Motor neuron (in vitro differentiated cells): Measurements from ENCODE around the gene PNMA6E. TPM values are rescaled to one million over a fixed set of nuclear protein-coding genes. Genes with fewer than 3 reads are reported as not detected.

Source experiments
- ATAC-seq, 8 experiments: fragments of 200-7000 bp; cut with Tn5 transposase; replicated peaks in 6 of 8; 2 replicates each; pipeline ENCODE4 v1.8.0; 2021; ENCODE audit warnings: mild to moderate bottlenecking in 8 of 8, moderate library complexity in 8 of 8
- H3K27ac ChIP-seq, 2 donors: fragments of 250-450 bp; sonication (Bioruptor Pico); 2 replicates each; pipeline ENCODE4 v1.9.0; 2021; ENCODE audit warnings: antibody characterized with exemption in 2 of 2, mild to moderate bottlenecking in 2 of 2, moderate library complexity in 1 of 2
- H3K4me1 ChIP-seq, 2 donors: fragments of 250-450 bp; sonication (Bioruptor Pico); replicated peaks in 1 of 2; 2 replicates each; pipeline ENCODE4 v1.6.1; 2021; ENCODE audit warnings: antibody characterized with exemption in 2 of 2, mild to moderate bottlenecking in 2 of 2, moderate library complexity in 1 of 2
- H3K4me3 ChIP-seq, 5 donors: fragments of 250-450 bp; sonication (Bioruptor Pico); 2 replicates each; pipeline ENCODE4 v1.9.0; 2021; ENCODE audit warnings: antibody characterized with exemption in 5 of 5, mild to moderate bottlenecking in 5 of 5, moderate library complexity in 4 of 5
- WGBS, 10 experiments: fragments of 450-650 bp; shearing (Covaris generic); methylation state at CpG; one replicate each; pipeline ENCODE4 v1.0.0; 2022; 5-methylcytosine and 5-hydroxymethylcytosine counted together
- in situ Hi-C, 9 experiments: fragments of 400-800 bp; cut with MboI; loops; one replicate each; pipeline ENCODE4 v1.15.0; 2021; ENCODE audit warnings: low sequenced_read_pairs in 9 of 9, low pct_unique_long_range_greater_than_20kb in 2 of 9; ENCODE audit not compliant: unreplicated experiment in 9 of 9
- total RNA-seq, 8 experiments: library from RNA; unstranded; fragments of 300-600 nt; gene quantifications; 2 replicates each; pipeline versions ENCODE4 v1.2.3 to v1.2.4, GENCODE V29; 2022

Gene PNMA6E
- under 1 TPM in 6 of 8 experiments, not detected in 2; 0.05 to 0.87 (median 0.19) TPM for total RNA-seq

GRCh38 chrX:153401133-153401764 is at the start of gene PNMA6E:
Gene PNMA6E, minus strand, starts transcription at chrX:153401350. Its CDS starts 2,501 bp downstream, at chrX:153398849.
- WGBS, 10 experiments: 62 to 100% (median 88%) methylated on average over 2 to 18 of the region's 29 CpGs; no CpG with 5 or more reads in 4 of the 10 experiments
- no peaks in the 10 kb centered on the region for H3K4me1 ChIP-seq
- no peak for ATAC-seq
- in situ Hi-C loops: loop anchor here in 1 of 9 experiments (25.0 kb wide), 1 partner anchor 364 kb away; no protein-coding TSS in a partner anchor
- H3K27ac ChIP-seq: no peak within 1 kb of the TSS
- no peak within 1 kb of the TSS for H3K4me3 ChIP-seq

DNA sequence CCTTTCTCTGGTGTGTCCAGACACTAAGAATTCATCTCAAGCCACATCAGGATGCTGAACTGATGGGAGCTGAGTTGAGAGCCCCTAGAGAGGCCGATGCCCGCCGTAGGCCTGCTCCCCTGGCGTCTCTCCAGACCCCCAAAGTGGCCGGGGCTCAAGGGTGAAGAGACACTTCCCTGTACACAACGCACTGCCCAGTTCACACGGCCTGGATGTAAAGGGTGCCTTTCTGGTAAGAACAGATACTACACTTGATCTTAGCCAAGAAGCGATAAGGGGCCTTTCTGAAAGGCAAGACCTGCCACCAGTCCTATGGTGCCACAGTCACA is 49.8 kb upstream of the PNMA6E start:
- Histone ChIP-seq H3K27ac (no peak overlapping the region), H3K4me3 (no peak overlapping the region), H3K4me1 (no peaks in the 10 kb centered on the region)
- 90% methylated on average over 2 of the region's 8 CpGs; no CpG with 5 or more reads in 9 of the 10 experiments for WGBS, 10 experiments
- no peak for ATAC-seq
- in situ Hi-C loops: no loop called here

- 54 to 100% methylated on average over 4 to 6 of the region's 26 CpGs; no CpG with 5 or more reads in 8 of the 10 experiments for WGBS, 10 experiments
- H3K4me1 ChIP-seq: no peaks in the 10 kb centered on the region
- in situ Hi-C loops: no loop called here
- no peak overlapping the region for H3K27ac ChIP-seq
- no peak for ATAC-seq
- H3K4me3 ChIP-seq: no peak overlapping the region
Observed at GRCh38 chrX:153450114-153450948, 49.2 kb upstream of the PNMA6E start.

DNA sequence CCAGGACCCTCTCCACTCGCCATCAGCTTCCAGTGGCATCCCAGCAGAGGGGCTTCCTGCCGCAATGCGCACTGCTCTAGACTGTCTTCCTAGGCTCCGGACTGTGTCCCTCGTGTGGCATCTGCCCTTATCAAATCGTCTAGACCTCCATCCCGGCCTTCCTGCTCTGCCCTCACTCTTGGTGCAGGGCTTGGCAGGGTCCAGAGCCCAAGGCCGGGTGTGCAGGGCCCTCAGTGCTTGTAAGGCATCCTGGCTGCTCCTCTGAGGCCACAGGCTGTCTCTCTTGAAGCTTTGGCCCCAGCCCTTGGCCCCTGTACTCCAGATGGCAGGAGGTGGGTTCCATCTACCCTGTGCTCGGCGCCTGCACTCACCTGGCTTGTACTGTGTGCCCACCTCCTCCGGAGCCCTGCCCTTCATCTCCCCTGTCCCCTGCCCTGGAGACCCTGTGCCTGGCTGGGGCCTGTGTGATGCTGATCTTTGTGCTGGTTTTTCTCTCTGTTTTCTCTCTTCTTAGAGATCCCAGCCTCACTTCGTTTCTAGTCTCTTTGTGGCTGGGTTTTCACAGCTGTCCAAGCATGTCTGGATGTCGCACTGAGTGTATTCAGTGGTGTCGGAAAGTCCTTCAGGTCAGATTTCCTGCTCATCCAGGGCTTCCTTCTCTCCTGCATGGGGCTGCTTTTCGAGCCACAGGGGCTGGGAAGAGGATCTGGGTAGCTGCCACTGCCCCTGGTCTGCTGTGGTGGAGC is 48.4 kb upstream of the PNMA6E start:
- in situ Hi-C loops: no loop called here
- Histone ChIP-seq H3K27ac (no peak overlapping the region), H3K4me1 (no peaks in the 10 kb centered on the region), H3K4me3 (no peak overlapping the region)
- ATAC-seq: no peak
- 65 to 100% methylated on average over 1 to 7 of the region's 15 CpGs; no CpG with 5 or more reads in 8 of the 10 experiments for WGBS, 10 experiments

DNA sequence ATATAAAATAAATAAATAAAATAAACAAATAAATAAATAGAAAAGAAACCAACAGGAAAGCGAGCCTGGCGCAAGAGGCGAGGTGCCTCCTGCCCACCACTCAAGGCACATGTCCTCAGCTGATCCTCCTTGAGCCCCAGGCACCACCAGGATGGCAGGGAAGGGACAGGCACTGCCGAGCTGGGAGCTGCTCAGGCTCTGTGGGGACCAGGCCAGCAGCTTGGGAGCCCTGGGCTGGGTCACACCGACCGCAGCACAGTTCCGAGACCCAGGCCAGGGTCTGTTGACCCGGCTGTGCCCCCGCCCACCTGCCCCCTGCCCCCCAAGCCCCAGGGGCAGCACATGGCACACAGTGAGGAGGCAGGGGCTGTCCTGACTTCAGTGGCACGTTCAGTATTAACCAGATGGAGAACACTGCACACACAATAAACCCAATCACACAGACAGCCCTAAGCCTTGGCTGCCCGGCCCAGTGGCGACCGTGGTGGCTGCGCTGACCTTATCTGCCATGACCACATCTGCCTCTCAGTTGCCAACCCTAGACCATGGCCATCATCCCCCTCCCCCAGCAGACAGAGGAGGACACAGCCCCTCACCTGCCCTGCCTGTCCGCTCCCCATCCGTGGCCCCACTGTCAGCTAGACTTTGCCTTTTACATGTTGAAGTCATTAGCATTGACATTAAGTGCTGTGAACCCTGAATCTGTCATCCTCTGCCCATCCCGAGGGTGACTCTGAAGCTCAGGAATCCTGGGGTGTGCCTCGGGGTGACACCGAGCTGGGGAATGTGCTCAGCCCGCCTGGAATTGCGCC is 47.6 kb upstream of the PNMA6E start:
- 40 to 100% (median 65%) methylated on average over 1 to 3 of the region's 21 CpGs; no CpG with 5 or more reads in 7 of the 10 experiments for WGBS, 10 experiments

DNA sequence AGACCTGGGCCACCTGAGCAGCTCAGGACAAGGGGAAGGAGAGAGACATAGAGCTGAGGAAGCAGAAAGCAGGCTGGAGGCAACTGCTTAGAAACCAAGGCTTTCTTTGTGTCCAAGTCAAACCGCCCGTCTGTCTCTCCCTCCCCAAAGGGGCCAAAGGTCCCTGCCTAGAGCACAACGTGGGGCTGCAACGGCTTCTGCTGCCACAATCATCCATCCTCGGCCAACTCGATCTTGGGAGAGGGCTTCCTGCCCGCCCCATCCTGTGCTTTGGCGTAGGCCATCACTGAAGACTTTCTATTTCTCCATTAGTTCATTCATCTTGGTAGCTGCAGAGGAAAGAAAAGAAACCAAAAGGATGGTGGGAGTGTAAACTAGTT is 46.4 kb upstream of the PNMA6E start:
- Histone ChIP-seq H3K4me3 (no peak overlapping the region), H3K27ac (no peak overlapping the region), H3K4me1 (no peaks in the 10 kb centered on the region)
- WGBS, 10 experiments: 40 to 73% methylated on average over 1 to 5 of the region's 8 CpGs; no CpG with 5 or more reads in 8 of the 10 experiments
- in situ Hi-C loops: no loop called here
- ATAC-seq: no peak

More for the DNA sequence above, 47.6 kb upstream of the PNMA6E start:
- in situ Hi-C loops: no loop called here
- H3K27ac ChIP-seq: no peak overlapping the region
- H3K4me3 ChIP-seq: no peak overlapping the region
- no peak for ATAC-seq
- no peaks in the 10 kb centered on the region for H3K4me1 ChIP-seq

DNA sequence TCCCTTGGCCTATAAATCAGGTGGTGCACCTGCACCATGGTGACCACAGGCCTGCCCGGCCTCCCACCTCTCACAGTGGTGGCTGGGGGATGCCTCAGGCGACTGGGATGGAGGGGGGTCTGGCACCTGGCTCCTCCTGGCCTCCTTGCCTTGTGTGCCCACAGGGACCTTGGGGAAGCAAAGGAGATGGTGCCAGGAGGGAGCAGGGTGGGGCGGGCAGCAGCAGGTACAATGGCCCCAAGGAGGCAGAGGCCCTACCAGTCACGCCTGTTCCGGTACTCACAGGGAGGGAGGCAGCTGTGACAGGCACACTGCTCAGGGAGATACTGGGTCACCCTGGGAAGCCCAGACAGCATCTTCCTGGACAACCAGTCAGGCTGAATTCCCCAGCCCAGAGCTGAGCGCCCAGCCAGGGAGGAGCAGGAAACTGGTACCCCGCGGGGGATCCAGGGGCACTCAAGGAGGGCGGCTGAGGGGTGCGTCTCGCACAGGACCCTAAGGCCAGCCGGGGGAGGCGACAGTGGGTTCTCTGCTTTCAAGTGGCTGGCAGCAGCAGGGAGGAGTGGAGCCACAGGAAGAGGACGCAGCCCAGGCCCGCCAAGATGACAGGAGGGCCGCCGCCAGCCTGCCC is 45.9 kb upstream of the PNMA6E start:
- Histone ChIP-seq H3K27ac (no peak overlapping the region), H3K4me1 (no peaks in the 10 kb centered on the region), H3K4me3 (no peak overlapping the region)
- in situ Hi-C loops: no loop called here
- no peak for ATAC-seq
- WGBS, 10 experiments: 81% methylated on average over 6 of the region's 17 CpGs; no CpG with 5 or more reads in 9 of the 10 experiments

DNA sequence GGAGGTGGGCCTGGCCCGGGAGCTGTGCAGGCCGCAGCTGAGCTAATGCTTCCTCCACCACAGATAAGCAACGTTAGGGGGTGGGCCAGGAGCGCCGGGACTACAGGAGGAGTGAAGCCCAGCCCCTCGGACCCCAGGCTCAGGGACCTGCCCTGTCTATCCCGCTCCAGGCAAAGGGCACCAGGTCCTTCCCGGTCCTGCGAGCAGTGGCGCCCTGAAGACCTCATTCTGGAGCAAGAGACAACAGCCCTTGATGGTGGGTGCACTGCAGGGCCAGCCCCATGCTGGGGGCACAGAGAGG is 45.4 kb upstream of the PNMA6E start:
- no peak for ATAC-seq
- H3K27ac ChIP-seq: no peak overlapping the region
- H3K4me3 ChIP-seq: no peak overlapping the region
- no peaks in the 10 kb centered on the region for H3K4me1 ChIP-seq
- 29 to 71% methylated on average over 3 of the region's 10 CpGs; no CpG with 5 or more reads in 8 of the 10 experiments for WGBS, 10 experiments
- in situ Hi-C loops: no loop called here

- peak in 1 of 8 experiments; percentile 20 for ATAC-seq
- Histone ChIP-seq H3K4me1 (no peaks in the 10 kb centered on the region), H3K27ac (no peak within 1 kb of the TSS), H3K4me3 (no peak within 1 kb of the TSS)
- in situ Hi-C loops: no loop called here
- 62% methylated on average over 14 of the region's 30 CpGs; no CpG with 5 or more reads in 9 of the 10 experiments for WGBS, 10 experiments
Observed at GRCh38 chrX:153445856-153446635, 44.9 kb upstream of the PNMA6E start, which contains the start of gene TREX2. Gene TREX2, minus strand, starts transcription at chrX:153446056. Its CDS starts 626 bp downstream, at chrX:153445430.

GRCh38 chrX:153445106-153445855 is 44.1 kb upstream of the PNMA6E start:
- Histone ChIP-seq H3K27ac (no peak overlapping the region), H3K4me1 (no peaks in the 10 kb centered on the region), H3K4me3 (no peak overlapping the region)
- 60 to 68% methylated on average over 1 to 10 of the region's 35 CpGs; no CpG with 5 or more reads in 8 of the 10 experiments for WGBS, 10 experiments
- no peak for ATAC-seq
- in situ Hi-C loops: no loop called here

DNA sequence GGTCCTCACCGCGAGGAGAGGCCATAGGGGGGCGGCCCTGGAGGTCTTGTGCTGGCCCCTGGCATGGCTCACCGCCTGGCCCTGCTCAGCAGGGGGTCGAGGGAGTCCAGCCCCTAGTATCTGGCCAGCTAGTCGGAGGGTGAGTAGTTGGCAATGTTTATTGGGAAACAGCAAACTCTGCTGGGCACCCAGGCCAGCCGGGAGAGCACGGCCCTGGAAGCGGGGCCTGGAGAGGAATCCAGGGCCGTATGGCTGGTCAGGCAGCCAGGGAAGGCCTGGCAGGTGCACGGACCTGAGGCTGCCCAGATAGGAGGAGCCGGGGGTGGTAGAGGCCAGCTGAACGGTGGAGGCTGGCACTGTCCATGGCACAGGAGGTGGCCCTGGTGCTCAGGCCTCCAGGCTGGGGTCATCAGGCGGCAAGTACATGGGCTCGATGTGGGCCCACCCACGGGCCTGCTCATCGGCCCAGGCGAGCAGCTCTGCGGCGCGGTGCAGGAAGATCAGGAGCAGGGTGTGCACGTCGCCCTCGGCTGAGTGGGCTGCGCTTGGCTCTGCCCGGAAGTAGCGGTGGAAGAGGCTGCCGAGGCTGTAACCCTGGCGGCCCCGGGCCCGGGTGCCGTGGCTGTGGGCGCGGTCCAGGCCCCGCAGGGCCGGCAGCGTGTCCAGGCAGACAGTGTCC is 43.3 kb upstream of the PNMA6E start:
- in situ Hi-C loops: no loop called here
- Histone ChIP-seq H3K27ac (no peak overlapping the region), H3K4me3 (no peak overlapping the region), H3K4me1 (no peaks in the 10 kb centered on the region)
- WGBS, 10 experiments: 78% methylated on average over 4 of the region's 37 CpGs; no CpG with 5 or more reads in 9 of the 10 experiments
- ATAC-seq: no peak
